ENCODE results near the gene TSLP. TPM values are rescaled to one million over a fixed set of nuclear protein-coding genes. Genes with fewer than 3 reads are reported as not detected.

TSLP gene
- not detected for total RNA-seq

- no peak for DNase-seq
These were observed at the start of gene TSLP for GRCh38 chr5:111071413-111071812. TSS of gene TSLP (plus strand) at chr5:111071713. CDS start at chr5:111071891, 178 bp downstream.

- DNase-seq = no peak
These were observed 49.2 kb upstream of the TSLP start for GRCh38 chr5:111022301-111022700.

GRCh38 chr5:111028865-111029264, 42.6 kb upstream of the TSLP start:
- DNase-seq = no peak

- DNase-seq = no peak
These were observed 27.6 kb upstream of the TSLP start for GRCh38 chr5:111043712-111044506.

GRCh38 chr5:111058064-111058463, 13.4 kb upstream of the TSLP start:
- DNase-seq = no peak

GRCh38 chr5:111060169-111060568, 11.3 kb upstream of the TSLP start:
- no peak for DNase-seq

GRCh38 chr5:111061618-111062017, 9.9 kb upstream of the TSLP start:
- DNase-seq = no peak

- DNase-seq = no peak
These were observed 7.7 kb upstream of the TSLP start for GRCh38 chr5:111063709-111064322.

GRCh38 chr5:111066261-111066938, 5.1 kb upstream of the TSLP start:
- DNase-seq = no peak

GRCh38 chr5:111068213-111068612, 3.3 kb upstream of the TSLP start:
- DNase-seq = no peak

GRCh38 chr5:111069839-111070238, 1.7 kb upstream of the TSLP start:
- DNase-seq = no peak

GRCh38 chr5:111070272-111071134, 1.0 kb upstream of the TSLP start:
- no peak for DNase-seq

- peak; percentile 24 for DNase-seq
These were observed 1.6 kb downstream of the TSLP start for GRCh38 chr5:111072949-111073682.

GRCh38 chr5:111074244-111074643, 2.7 kb downstream of the TSLP start:
- DNase-seq = no peak

GRCh38 chr5:111075520-111075919, 4.0 kb downstream of the TSLP start:
- DNase-seq = no peak

- no peak for DNase-seq
These were observed 4.6 kb downstream of the TSLP start for GRCh38 chr5:111076091-111076490.

GRCh38 chr5:111077678-111078077, 6.2 kb downstream of the TSLP start:
- no peak for DNase-seq

GRCh38 chr5:111079846-111080245, 8.3 kb downstream of the TSLP start:
- DNase-seq = no peak

GRCh38 chr5:111083323-111083722, 11.8 kb downstream of the TSLP start:
- DNase-seq = no peak

GRCh38 chr5:111092062-111092853, 20.7 kb downstream of the TSLP start, which contains the start of gene WDR36:
TSS of gene WDR36 (plus strand) at chr5:111092348. CDS start at chr5:111092457, 109 bp downstream.
- peak; percentile 83 for DNase-seq

GRCh38 chr5:111095982-111096381, 24.5 kb downstream of the TSLP start:
- no peak for DNase-seq

Measured in effector CD4-positive, alpha-beta T cell (primary cell).